Measurements from ENCODE around the gene TRIP6.
"Not testable (repeated sequence)": the region's sequence is repeated elsewhere in the genome, so short reads cannot be mapped to it uniquely, and the experiment has no call there.

Gene TRIP6

DNA sequence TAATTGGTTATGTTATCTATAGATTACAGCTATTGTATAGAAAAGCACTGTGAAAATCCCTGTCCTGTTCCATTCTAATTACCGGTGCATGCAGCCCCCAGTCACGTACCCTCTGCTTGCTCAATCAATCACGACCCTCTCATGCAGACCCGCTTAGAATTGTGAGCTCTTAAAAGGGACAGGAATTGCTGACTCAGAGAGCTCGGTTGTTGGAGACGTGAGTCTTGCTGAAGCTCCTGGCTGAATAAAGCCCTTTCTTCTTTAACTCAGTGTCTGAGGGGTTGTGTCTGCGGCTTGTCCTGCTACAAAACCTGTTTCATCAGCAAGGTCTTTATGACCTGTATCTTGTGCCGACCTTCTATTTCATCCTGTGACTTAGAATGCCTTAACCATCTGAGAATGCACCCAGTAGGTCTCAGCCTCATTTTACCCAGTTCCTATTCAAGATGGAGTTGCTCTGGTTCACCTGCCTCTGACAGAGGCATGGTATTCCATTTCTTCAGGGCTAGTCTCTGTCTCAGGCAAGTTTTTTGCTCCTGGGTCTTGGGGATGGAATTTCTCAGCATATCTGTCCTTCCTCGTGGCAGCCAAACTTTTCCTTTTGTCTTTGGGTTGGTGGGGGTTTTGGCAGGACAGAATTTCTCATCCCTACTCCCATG is 52.7 kb downstream of the TRIP6 start:
- DNase-seq = not testable (repeated sequence)

DNA sequence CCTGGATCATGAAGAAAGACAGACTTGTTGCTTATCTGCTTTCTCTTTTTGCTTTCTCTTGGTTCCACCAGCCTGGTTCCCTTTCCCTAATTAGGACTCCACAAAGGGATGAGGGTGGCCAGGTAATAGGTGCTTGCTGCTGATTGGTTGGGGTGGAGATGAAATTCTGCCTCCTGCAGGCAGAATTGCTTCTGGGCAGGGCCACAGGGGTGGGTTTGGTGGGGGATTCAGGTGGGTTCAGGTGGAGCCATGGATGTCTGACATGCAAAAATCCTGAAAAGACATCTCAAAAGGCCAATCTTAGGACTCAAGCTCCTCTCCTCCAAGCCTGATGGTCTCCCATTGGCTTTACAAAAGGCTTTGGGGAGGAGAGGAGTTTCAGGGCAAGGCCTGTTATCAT is 53.9 kb downstream of the TRIP6 start:
- no peak for DNase-seq

Measured in retina (tissue), 1 donor.